Ectodermal cell (in vitro differentiated cells): Measurements from ENCODE around the gene ZBBX.

Source experiments
- H3K27ac ChIP-seq: 2 replicates; pipeline ENCODE4 v1.7.0; 2013; ENCODE audit warnings: mild to moderate bottlenecking, low read depth, low read length; ENCODE audit not compliant: insufficient read depth, poor library complexity, severe bottlenecking
- H3K27me3 ChIP-seq: 2 replicates; pipeline ENCODE4 v1.7.0; 2013; ENCODE audit warnings: mild to moderate bottlenecking, low read length; ENCODE audit not compliant: insufficient read depth, control insufficient read depth, poor library complexity, severe bottlenecking
- H3K36me3 ChIP-seq: one replicate; pipeline ENCODE4 v1.7.0; 2013; ENCODE audit warnings: low read length; ENCODE audit not compliant: control insufficient read depth, insufficient read depth
- H3K4me1 ChIP-seq: one replicate; pipeline ENCODE4 v1.7.0; 2013; ENCODE audit warnings: low read length; ENCODE audit not compliant: control insufficient read depth, insufficient read depth
- H3K4me3 ChIP-seq: 2 replicates; pipeline ENCODE4 v1.7.0; 2013; ENCODE audit warnings: low read depth, low read length, control low read depth; ENCODE audit not compliant: insufficient read depth
- H3K9me3 ChIP-seq: 2 replicates; pipeline ENCODE4 v1.7.0; 2013; ENCODE audit warnings: mild to moderate bottlenecking, low read length, moderate library complexity; ENCODE audit not compliant: control insufficient read depth
- WGBS, 2 experiments: methylation state at CpG; one replicate each; pipeline ENCODE4 v1.1.7; 2013; ENCODE audit warnings: missing lambda C conversion rate in 2 of 2; 5-methylcytosine and 5-hydroxymethylcytosine counted together

Gene ZBBX

GRCh38 chr3:167318306-167318705 is 61.8 kb downstream of the ZBBX start:
- no peaks in the 10 kb centered on the region for H3K27me3 ChIP-seq
- H3K9me3 ChIP-seq: no peaks in the 10 kb centered on the region
- no peak overlapping the region for H3K27ac ChIP-seq
- H3K4me3 ChIP-seq: no peak overlapping the region
- no peaks in the 10 kb centered on the region for H3K36me3 ChIP-seq
- 88 to 92% methylated on average over 1 to 2 of the region's 2 CpGs for WGBS, 2 experiments
- H3K4me1 ChIP-seq: no peaks in the 10 kb centered on the region

- H3K9me3 ChIP-seq: no peaks in the 10 kb centered on the region
- no peaks in the 10 kb centered on the region for H3K27me3 ChIP-seq
- no peak overlapping the region for H3K4me3 ChIP-seq
- no peaks in the 10 kb centered on the region for H3K36me3 ChIP-seq
- H3K4me1 ChIP-seq: no peaks in the 10 kb centered on the region
- no peak overlapping the region for H3K27ac ChIP-seq
- WGBS, 2 experiments: 88 to 100% methylated on average over 1 of the region's 1 CpG
Measured at GRCh38 chr3:167306319-167306718, 73.8 kb downstream of the ZBBX start.

GRCh38 chr3:167305340-167305890 is 74.7 kb downstream of the ZBBX start:
- Histone ChIP-seq H3K36me3 (no peaks in the 10 kb centered on the region), H3K4me1 (no peaks in the 10 kb centered on the region), H3K4me3 (no peak overlapping the region), H3K27ac (no peak overlapping the region), H3K9me3 (no peaks in the 10 kb centered on the region), H3K27me3 (no peaks in the 10 kb centered on the region)
- no CpG with 5 or more reads among the region's 1 CpG for WGBS, 2 experiments

- Histone ChIP-seq H3K36me3 (no peaks in the 10 kb centered on the region), H3K4me1 (no peaks in the 10 kb centered on the region), H3K27me3 (no peaks in the 10 kb centered on the region), H3K9me3 (no peaks in the 10 kb centered on the region), H3K27ac (no peak overlapping the region), H3K4me3 (no peak overlapping the region)
- 92 to 94% methylated on average over 3 of the region's 3 CpGs for WGBS, 2 experiments
Measured at GRCh38 chr3:167304077-167304476, 76.0 kb downstream of the ZBBX start.

- Histone ChIP-seq H3K4me3 (no peak overlapping the region), H3K36me3 (no peaks in the 10 kb centered on the region), H3K9me3 (no peaks in the 10 kb centered on the region), H3K27me3 (no peaks in the 10 kb centered on the region), H3K4me1 (no peaks in the 10 kb centered on the region), H3K27ac (no peak overlapping the region)
- WGBS, 2 experiments: 86 to 100% methylated on average over 2 of the region's 2 CpGs
Measured at GRCh38 chr3:167302678-167303077, 77.4 kb downstream of the ZBBX start.

GRCh38 chr3:167300207-167300606 is 79.9 kb downstream of the ZBBX start:
- H3K9me3 ChIP-seq: no peaks in the 10 kb centered on the region
- no peak overlapping the region for H3K4me3 ChIP-seq

GRCh38 chr3:167289435-167289834 is 90.7 kb downstream of the ZBBX start:
- Histone ChIP-seq H3K4me1 (no peaks in the 10 kb centered on the region), H3K27ac (no peak overlapping the region), H3K9me3 (no peaks in the 10 kb centered on the region), H3K4me3 (no peak overlapping the region), H3K27me3 (no peaks in the 10 kb centered on the region), H3K36me3 (no peaks in the 10 kb centered on the region)
- WGBS, 2 experiments: 95 to 96% methylated on average over 8 of the region's 8 CpGs

More at GRCh38 chr3:167300207-167300606, 79.9 kb downstream of the ZBBX start:
- no peaks in the 10 kb centered on the region for H3K27me3 ChIP-seq
- no peaks in the 10 kb centered on the region for H3K4me1 ChIP-seq
- no peaks in the 10 kb centered on the region for H3K36me3 ChIP-seq
- no peak overlapping the region for H3K27ac ChIP-seq

GRCh38 chr3:167288737-167289136 is 91.4 kb downstream of the ZBBX start:
- H3K27ac ChIP-seq: no peak overlapping the region
- H3K9me3 ChIP-seq: no peaks in the 10 kb centered on the region
- no peaks in the 10 kb centered on the region for H3K4me1 ChIP-seq
- H3K27me3 ChIP-seq: no peaks in the 10 kb centered on the region
- H3K36me3 ChIP-seq: no peaks in the 10 kb centered on the region
- no peak overlapping the region for H3K4me3 ChIP-seq

- Histone ChIP-seq H3K4me3 (no peak overlapping the region), H3K9me3 (no peaks in the 10 kb centered on the region), H3K36me3 (no peaks in the 10 kb centered on the region), H3K27ac (no peak overlapping the region), H3K27me3 (no peaks in the 10 kb centered on the region), H3K4me1 (no peaks in the 10 kb centered on the region)
- 90 to 95% methylated on average over 2 to 3 of the region's 3 CpGs for WGBS, 2 experiments
Measured at GRCh38 chr3:167287308-167287707, 92.8 kb downstream of the ZBBX start.

GRCh38 chr3:167274141-167274874 is 105.8 kb downstream of the ZBBX start:
- H3K27me3 ChIP-seq: no peaks in the 10 kb centered on the region
- no peaks in the 10 kb centered on the region for H3K4me1 ChIP-seq
- no peaks in the 10 kb centered on the region for H3K36me3 ChIP-seq
- no peaks in the 10 kb centered on the region for H3K9me3 ChIP-seq
- H3K4me3 ChIP-seq: no peak overlapping the region
- no peak overlapping the region for H3K27ac ChIP-seq
- 91 to 94% methylated on average over 6 to 7 of the region's 7 CpGs for WGBS, 2 experiments
